SIG-M5 (cell line): Measurements from ENCODE around the gene ABCB9.
"Not testable (repeated sequence)": the region's sequence is repeated elsewhere in the genome, so short reads cannot be mapped to it uniquely, and the experiment has no call there.

Source experiments
- DNase-seq: peaks from one replicate; lab custom pipeline; 2025; lab: John Stamatoyannopoulos, UW

Gene ABCB9

DNA sequence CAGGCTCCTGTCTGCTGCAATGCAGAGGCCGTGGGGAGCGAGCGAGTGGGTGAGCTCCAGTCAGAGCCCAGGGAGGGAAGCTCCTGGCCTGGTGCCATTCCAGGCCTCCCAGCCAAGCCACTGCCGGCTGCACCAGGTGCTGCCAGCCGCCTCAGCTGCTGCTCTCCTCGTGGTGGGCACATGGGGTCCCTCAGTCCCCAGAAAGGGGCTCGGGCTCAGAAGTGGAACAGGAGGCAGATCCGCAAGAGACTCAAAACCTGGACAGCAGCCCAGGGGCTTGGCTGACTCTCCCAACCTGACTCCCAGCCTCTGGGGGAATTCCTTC lies 2.4 kb downstream of the ABCB9 start:
- DNase-seq: no peak

DNA sequence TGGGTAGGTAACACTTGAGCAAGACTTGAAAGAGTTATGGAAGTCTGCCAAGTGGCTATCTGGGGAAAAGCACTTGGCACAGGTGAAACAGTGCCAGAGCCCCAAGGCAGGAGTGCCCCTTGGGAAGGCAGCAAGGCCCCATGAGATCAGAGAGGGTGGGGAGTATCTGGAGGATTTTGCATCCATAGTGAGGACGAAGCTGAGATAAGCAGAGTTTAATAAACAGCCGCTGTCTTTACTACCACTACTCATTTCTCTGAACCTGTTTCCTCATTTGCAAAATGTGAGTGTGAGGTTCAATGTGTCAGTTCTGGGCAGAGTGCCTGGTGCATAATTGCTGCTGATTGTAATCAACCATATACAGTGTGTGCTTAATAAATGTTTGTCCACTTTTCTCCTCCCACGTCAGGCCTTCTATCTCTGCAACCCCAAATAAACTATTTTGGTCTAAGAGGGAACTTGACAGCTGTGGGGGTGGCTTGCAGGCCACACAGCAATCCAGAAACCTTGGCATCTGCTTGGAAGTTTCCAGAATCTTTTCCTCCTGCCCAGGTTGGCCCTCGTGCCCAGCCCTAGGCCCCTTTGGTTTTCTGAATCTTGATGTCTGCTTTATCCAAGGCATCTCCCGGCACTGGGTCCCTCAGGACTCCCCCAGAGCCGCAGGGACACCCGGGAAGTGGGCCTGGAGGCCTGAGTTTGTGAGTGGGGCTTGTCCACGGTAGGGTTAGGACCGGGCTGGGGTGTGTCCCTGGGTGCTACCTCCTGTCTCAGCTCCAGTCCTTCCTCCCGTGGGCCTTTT lies 4.5 kb downstream of the ABCB9 start:
- no peak for DNase-seq

DNA sequence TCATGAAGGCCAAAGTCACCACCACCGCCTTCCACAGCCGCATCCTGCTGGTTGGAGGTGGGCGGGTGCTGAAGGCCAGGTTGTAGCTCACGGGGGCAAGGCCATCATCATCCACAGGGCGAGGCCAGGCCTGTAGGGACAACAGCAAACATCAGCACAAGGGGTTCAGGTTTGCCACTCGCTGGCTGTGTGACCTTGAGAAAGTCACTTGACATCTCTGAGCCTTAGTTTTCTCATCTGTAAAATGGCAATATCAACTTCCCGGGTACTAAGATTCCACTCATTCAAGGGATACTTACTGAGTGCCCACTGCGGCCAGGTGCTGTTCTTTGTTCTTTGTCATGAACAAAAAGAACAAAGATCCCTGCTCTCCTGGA lies 6.1 kb downstream of the ABCB9 start:
- no peak for DNase-seq

DNA sequence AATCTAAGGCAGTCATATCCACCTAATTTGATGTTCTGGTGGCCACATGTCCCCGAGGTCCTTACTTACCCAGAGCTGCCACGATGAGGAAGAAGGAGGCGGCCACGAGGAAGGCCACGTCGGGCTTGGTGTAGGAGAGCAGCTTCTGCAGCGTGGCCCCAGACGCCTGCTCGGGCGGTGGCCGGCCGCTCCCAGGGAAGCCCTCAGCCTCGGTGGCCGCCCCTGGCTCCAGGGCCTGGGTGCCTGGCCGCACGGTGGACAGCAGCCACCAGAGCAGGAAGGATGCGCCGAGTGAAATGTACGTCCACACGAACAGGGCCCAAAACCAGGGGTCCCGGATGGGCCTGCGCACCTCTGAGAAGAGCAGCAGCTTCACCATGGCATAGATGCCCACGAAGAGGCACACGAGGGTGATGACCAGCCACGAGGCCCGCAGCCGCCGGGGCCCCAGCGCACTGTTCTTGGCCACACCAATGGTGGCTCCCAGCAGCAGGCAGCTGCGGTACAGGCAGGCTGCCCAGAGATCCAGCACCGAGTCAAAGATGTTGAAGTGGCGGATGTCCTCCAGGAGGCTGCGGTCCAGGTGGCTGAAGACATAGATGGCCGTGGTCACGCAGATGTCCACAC lies 6.6 kb downstream of the ABCB9 start:
- DNase-seq: no peak

DNA sequence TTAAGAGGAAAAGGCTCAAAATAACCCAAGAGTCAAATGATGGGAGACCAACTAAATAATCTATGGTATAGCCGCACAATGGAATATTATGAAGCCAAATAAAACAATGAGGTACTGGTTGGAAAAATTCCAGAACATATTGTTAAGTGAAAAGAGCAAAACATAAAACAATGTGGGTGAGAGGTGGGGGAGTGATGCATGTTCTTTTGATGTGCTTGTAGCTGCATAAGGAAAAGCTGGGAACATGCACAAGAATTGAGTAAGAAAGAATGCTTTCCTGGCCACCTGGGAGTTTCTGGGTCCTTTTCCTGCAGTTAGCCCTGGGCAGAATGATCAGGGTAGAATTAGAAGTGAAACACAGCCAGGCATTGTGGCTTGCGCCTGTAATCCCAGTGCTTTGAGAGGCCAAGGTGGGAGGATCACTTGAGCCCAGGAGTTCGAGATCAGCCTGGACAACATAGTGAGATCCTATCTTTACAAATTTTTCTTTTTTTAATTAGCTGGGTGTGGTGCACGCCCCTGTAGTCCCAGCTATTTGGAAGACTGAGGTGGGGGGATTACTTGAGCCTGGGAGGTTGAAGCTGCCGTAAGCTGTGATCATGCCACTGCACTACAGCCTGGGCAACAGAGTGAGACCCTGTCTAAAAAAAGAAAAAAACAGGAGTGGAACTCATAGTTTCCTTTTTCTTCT lies 7.9 kb downstream of the ABCB9 start:
- DNase-seq: no peak

DNA sequence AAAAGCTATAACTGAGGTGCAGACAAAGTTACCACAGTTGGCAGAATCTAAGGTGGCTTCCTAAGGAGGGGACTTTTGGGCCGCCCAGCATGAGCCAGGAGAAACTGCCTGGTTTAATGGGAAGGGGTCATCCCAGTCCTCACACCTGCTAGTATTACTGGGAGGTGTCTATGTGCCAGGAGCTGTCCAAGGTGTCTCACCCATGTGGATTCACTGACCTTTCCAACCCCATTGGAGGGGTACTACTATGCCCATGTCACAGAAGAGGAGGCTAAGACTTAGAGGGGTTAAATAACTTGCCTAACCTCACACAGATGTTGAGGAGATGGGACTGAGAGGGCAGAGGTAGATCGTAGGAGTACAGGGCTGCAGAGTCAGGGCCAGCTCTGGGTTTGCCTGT lies 10.2 kb downstream of the ABCB9 start:
- DNase-seq: no peak

DNA sequence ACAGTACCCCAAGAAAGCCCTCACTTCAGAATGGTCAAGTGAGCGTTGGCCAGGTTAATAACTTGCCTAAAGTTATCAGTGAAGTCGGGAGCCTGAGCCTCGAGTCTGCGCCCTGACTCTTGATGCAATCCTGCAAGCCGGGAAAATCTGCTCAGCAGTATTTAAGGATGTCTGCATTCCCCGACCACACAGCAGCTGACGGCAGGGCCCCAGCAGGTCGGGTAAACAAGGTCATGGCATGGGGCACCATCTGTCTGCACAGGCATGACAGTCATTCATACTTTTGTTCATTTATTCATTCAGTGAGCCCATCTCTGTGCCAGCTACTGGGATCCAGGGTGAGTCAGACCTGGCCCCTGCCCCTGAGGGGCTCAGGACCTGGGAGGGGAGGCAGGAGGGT lies 11.1 kb downstream of the ABCB9 start:
- no peak for DNase-seq

DNA sequence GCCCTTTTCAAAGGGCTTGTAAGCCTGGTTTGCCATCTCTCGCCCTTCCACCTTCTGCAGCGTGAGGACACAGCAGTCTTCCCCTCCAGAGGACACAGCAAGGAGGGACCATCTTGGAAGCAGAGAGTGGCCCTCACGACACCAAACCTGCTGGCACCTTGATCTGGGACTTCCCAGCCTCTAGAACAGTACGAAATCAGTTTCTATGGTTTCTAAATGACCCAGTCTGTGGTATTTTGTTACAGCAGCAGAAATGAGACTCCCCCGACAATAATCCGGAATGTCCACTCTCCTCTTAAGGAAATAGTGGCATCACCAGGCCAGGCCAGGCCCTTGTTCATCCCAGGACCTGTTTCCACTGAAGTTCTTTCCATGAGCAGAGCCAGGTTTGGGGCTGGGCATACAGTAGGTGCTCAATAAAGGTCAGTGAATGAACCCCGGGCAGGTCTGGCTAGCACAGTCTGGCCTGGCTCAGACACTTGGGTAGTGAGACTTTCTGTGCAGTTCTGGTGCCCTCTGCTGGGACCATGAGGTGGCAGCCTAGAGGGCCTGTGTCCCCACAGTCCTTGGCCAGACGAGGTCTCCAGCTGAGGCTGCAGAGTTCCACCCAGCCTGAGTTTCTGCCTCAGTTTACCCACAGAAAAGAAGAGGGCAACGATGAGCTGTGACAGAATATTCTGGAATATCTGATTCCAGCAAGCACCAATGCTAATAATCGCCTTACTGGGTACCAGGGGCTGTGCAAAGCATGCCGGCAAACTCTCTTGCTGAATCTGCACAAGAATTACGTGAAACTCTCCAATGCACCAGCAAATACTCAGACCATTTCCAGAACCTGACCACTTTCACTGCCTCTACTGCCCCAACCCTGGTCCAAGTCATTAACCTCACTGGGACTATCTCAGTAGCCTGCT lies 14.0 kb downstream of the ABCB9 start:
- DNase-seq: no peak

DNA sequence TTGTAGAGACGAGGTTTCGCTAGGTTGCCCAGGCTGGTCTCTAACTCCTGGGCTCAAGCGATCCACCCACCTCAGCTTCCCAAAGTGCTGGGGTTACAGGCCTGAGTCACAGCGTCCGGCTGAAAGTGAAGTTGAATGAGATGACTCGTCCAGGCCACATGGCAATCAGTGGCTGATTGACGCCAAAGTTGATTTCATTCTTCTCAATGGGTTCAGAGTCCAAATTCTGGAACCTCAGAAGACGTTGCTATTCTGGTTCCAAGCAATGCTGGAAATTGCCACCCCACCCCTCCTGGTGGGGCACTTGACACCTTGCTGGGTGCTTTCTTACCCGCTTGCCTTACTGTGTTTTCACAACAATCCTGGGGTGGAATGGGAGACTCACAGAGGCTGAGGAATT lies 14.9 kb downstream of the ABCB9 start:
- no peak for DNase-seq

DNA sequence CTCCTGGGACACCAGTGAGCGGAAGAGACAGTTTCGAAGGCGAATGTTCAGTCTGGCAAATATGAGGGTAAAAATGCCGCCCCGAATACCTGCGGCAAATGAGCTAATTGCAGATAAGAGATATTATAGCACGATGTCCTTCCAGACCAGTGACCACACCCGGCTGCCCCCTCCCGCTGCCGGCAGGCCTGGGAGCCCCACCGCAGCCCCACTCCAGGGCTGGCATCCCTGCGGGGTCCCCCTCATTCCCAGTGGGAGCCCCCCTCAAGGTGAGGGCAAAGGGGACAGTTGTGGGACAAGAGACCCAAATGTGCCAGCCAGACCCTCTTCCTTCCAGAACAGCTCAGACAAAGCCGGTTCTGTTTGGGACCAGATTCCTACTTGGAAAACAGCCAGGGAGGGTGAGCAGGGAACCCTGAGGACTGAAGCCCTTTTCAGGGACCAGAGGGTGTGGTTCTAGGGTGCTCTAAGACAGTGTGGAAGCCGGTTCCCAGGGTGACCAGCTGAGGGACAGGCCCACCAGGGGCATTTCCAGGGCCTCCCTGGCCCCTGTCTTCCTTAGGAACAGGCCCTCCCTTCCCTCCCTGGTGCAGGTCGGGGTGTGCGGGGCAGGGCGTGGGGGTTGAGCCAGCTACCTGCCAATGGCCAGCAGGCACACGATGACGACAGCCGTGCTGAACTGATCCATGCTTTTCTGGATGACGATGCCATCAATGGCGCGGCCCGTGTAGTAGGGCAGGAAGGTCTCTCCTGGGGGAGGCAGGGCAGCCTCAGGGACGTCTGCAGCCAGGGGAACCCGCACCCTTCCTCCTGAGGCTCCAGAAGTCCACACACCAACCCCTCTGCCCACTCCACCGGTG lies 16.2 kb downstream of the ABCB9 start:
- no peak for DNase-seq

DNA sequence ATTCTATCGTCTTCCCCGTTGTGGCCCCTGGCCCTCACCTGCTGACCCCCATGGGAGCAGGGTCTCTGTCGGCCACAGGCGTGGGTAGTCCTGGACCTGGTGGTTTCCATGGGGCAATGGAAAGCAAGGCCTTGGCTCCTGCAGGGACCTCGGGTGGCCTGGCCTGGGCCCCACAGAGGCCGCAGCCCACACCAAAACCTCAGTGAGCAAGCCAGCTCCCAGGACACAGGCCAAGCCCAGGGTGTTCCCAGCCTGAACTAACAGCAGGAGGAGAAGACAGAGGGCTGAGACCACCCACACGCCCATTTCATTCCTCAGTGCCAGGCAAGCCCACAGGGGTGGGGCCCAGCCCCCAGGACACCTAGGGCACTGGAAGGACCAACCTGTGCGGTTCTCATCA lies 16.9 kb downstream of the ABCB9 start:
- no peak for DNase-seq

DNA sequence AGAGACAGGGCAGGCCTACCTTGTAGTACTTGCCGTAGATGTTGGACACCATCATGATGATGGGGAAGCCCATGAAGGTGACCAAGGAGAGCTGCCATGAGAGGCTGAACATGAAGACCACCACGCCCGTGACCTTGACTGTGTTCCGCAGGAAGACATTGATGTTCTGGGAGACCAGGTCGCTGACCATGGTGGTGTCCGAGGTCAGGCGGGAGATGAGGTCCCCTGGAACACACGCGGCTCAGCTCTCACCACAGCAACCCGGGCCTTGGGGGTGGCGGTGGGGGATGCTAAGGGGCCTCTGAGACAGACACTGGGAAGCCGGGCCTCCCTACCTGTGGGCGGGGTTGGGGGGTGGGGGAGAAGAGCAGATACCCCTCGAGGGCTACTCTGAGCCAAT lies 17.7 kb downstream of the ABCB9 start:
- DNase-seq: no peak

DNA sequence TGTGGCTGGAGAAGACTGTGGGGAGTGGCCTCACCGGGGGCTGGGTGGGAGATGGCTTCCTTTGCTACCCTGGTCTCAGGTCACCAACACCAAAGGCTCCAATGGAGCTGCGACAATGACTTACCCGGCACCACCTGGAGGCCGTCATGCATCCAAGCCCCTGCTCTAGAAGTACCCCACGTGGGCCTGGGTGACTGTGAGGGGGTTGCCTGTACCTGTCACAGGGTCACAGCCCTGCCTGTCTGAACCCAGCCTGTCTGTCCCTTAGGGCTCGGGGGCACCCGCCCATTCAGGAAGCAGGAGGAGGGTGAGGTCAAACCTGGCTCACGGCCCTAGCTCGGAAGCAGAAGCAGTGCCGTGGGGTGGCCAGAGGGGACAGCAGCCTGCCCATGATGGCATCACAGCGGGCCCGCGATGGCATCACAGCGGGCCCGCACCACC lies 18.9 kb downstream of the ABCB9 start:
- DNase-seq: no peak

DNA sequence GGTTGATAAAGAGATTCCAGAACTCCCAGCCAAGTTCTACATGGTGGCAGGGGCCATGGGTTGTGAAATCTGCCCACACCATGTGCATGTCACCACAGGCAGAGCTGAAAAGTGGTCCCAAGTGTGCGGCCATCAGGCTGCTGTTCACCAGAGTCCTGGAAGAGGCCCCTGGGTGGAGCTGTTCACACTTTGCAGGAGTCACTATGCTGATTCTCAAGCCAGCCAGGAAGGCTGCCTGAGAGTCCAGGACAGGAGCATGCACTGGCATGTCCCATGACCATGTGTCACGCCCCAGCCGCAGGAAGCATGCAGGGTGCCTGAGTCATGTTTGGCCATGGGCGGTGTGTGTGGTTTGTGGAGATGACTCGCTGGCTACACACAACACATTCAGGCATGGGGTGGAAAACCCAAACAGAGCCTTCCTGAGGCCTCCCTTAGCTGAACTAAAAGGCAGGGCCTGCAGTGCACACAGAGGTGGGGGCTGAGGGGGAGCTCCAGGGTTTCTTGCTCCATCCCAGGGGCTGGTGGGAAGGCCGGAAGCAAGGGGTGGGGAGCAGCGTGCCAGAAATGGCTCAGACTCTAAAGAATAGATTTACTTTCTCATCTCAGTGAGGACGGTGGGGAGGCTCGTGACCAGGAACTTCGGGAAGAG lies 19.4 kb downstream of the ABCB9 start:
- DNase-seq: peak; percentile 62

DNA sequence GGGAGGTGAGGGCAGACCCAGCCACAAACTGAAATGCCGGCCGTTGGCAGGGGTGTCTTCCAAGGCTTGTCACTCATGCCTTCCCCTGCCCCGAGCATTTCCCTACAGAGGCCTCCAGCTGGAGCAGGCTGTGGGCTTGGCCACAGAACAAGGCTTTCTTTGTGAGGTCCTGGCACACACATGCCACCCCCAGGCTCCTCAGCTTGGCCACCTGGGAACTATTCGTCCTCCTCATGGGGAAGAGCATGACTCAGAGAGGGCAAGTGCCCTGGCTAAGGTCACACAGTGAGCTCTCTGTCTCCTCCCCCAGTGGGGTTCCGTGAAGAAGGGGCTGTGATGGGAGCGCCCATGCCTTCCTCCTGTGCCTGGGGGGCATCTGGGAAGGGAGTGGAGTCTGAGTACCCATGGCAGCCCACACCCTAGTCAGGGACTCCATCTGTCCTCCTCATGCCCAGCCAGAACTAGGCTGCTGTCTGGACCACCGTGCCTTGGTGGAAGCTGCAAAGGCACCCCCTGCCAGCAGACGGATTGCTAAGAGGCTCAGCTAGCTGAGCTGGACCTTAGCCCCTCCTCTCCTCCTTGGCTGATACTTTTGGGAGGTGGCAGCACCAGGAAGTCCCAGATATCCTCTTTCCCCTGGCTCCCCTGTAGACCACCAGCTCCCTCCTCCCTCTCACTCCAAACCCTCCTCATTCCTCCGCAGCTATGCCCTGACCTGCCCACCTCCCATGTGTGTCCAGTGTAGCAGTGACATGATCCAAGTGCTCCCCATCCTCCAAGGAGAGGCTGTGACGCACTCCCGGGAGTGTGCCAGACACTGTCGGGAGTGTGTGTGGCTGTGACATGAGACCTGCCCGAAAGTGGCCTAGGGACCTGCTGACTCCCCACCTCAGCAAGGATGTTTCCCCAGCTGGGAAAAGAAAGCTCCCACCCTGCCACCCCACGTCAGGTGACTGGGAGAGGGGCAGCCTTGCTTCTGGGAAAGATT lies 21.4 kb downstream of the ABCB9 start:
- no peak for DNase-seq

DNA sequence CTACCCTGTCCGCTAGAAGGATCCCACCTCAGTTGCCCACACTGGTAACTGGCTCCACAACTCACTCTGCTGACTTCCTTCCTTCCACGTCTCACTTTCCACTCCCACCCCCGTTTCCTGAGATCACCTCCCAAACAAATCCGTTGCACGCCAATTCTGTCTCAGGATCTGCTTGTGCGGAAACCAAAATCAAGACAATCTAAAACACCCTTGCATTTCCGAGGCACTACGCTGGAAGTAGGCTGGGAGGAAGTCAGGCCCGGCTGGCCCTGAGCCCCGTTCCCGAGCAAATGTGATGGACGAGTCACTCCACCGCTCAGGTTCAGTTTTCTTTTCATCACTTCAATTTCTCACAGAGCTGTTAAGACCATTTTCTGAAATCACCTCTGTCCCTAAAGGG lies 23.1 kb downstream of the ABCB9 start:
- DNase-seq: no peak

DNA sequence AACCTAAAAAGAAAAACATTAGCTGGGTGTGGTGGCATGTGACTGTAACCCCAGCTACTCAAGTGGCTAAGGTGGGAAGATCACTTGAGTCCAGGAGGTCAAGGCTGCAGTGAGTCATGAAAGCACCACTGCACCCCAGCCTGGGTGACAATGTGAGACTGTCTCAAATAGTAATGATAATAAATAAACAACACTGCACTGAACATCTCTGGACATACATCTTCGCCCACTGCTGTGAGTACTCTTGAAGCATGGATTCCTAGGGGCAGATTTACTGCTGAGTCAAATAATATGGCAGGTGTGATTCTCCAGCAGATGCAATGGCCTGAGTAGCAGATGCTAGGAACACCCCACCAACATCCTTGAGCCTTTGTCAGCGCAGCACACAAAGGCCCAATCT lies 23.6 kb downstream of the ABCB9 start:
- DNase-seq: no peak

DNA sequence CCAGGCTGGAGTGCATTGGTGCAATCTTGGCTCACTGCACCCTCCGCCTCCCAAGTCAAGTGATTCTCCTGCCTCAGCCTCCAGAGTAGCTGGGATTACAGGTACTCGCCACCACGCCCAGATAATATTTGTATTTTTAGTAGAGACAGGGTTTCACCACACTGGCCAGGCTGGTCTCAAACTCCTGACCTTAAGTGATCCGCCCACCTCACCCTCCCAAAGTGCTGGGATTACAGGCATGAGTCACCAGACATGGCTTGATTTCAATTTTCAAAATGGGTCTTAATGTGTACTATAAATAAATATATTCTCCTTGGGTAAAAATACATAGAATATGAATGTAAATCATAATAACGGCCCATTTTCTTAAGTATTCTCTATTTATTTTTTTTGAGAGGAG lies 24.9 kb downstream of the ABCB9 start:
- DNase-seq: not testable (repeated sequence)

DNA sequence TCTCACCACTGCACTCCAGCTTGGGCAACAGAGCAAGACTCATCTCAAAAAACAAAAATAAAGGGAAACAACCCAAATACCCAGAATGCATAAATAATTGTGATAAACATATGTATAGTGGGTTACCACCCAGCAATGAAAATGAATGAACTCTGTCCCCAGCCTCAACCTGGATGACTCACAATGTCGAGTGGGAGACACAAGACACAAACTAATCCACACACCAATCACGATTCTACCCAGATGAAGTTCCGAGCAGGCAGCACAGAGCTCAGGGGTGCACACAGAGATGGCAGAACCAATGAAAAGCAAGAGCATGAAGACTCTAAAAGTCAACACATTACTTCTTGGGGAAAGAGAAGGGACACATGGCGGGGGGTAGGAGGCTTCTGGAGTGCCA lies 27.1 kb downstream of the ABCB9 start:
- no peak for DNase-seq

DNA sequence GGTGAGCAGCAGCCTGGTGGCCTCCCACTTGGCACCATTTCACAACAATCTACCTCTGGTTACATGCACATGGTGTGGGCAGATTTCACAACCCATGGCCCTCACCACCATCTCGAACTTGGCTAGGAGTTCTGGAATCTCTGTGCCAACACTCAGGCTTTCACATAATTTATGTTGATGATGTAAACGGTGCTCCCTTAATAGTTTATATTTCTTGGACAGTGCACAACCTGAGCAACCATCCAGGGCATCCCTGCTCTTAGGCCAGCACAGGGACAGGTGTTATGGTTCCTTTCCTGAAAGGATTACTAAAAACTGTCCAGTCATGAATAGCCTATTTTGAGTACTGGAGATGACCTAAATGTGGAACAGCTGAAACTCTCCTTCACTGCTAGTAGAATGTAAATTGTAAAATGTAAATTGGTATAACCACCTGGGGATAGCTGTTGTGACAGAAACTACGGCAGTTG lies 28.6 kb downstream of the ABCB9 start:
- no peak for DNase-seq
